Stimulated activated CD8-positive, alpha-beta memory T cell treated with anti-CD3 and anti-CD28 coated beads, Interleukin-15, amount 100 ng/mL, for 1 hour (primary cell): ENCODE measurements around the gene RAD21L1.
A peak's percentile ranks its signal among the peaks of the same experiment; 100 is the strongest.

Experiments
- DNase-seq: peaks from one replicate; pipeline ENCODE4 v3.0.0-alpha.2; 2020; ENCODE audit warnings: low read depth

Gene RAD21L1

GRCh38 chr20:1296117-1296610 is 70.3 kb downstream of the RAD21L1 start:
- DNase-seq: no peak

- no peak for DNase-seq
These were observed 71.1 kb downstream of the RAD21L1 start for GRCh38 chr20:1296922-1297321.

GRCh38 chr20:1297486-1297885 is 71.6 kb downstream of the RAD21L1 start:
- DNase-seq: no peak

- DNase-seq: no peak
These were observed 72.3 kb downstream of the RAD21L1 start for GRCh38 chr20:1298166-1298565.

- DNase-seq: no peak
These were observed 73.2 kb downstream of the RAD21L1 start for GRCh38 chr20:1298888-1299511.

GRCh38 chr20:1299522-1299921 is 73.7 kb downstream of the RAD21L1 start:
- DNase-seq: no peak

- no peak for DNase-seq
These were observed 74.4 kb downstream of the RAD21L1 start for GRCh38 chr20:1300083-1300840.

GRCh38 chr20:1301031-1301529 is 75.2 kb downstream of the RAD21L1 start:
- DNase-seq: peak; percentile 20

- no peak for DNase-seq
These were observed 77.1 kb downstream of the RAD21L1 start for GRCh38 chr20:1302685-1303541.

GRCh38 chr20:1304710-1305515 is 79.1 kb downstream of the RAD21L1 start:
- DNase-seq: no peak
